ENCODE results near the gene ANO6.

DNA sequence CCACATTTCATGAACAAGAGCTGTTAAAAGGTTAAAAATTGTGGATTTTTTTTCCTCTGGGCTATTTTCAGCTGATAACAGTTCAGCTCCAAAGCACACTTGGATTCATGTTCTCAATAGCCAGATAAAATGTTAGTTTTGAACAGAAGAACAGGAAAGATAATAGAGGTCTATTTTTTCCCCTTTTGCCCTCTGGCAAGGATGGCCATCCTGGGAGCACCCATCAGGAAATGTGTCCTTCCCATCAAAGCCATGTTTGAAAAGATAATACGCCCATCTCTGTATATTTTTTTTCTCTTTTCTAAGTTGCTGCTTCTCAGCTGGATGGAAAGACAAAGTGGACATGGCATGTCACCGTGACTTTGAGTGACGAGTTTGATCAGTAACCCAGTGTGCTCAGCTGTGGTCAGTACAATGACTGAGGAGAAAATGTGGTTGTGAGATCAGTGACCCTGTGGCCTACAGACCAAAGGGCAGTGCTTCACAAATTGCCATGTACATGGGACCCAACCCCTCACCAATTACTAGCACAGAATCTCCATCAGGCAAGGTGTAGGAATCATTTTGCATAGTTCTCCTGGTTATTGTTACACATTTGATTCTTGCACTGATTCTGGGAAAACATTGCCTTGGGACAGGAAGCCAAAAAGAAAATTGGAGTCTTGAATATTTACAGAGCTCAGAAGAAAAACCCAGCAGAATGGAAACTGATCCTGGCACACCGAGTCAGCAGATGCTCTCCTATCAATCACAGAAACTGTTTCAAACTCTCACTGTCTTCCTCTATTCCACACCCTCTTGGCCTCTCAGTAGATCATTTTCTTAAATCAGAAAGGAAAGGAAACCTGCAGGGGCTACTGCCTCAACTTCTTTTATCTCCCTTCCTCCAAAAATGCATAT, 64.3 kb downstream of the ANO6 start:
- no peak for TF ChIP-seq CTCF (IDR thresholded peaks at IDR 0.05)
- TF ChIP-seq EZH2 (IDR thresholded peaks at IDR 0.05) = no peak

Data from neural progenitor cell (in vitro differentiated cells).